NB4 (cell line): ENCODE measurements around the gene FAM240A.
A peak's percentile ranks its signal among the peaks of the same experiment; 100 is the strongest.

Experiments
- DNase-seq: peaks from one replicate; pipeline ENCODE4 v3.0.0; 2010; ENCODE audit warnings: low read depth
- H3K4me3 ChIP-seq: one replicate; pipeline ENCODE4 v1.5.1; 2011; ENCODE audit warnings: mild to moderate bottlenecking, low read depth, low read length, moderate library complexity
- CTCF ChIP-seq: IDR thresholded peaks from one replicate; pipeline ENCODE4 v1.5.1; 2012; ENCODE audit warnings: low read depth, low read length
- MAX ChIP-seq: IDR thresholded peaks from 2 replicates; pipeline ENCODE4 v1.6.1; 2011; ENCODE audit warnings: low read depth, low read length
- MYC ChIP-seq: IDR thresholded peaks from 2 replicates; pipeline ENCODE4 v1.6.1; 2011; ENCODE audit warnings: low read depth, low read length
- POLR2A ChIP-seq: IDR thresholded peaks from 2 replicates; pipeline ENCODE4 v1.6.1; 2011; ENCODE audit warnings: mild to moderate bottlenecking; ENCODE audit not compliant: insufficient read length; ENCODE audit errors: extremely low read depth

The FAM240A gene

GRCh38 chr3:46662771-46663551 lies 50.6 kb downstream of the FAM240A start:
- DNase-seq, result no peak
- TF ChIP-seq MYC (no peak), CTCF (no peak), POLR2A (no peak), MAX (no peak)
- no peak overlapping the region for H3K4me3 ChIP-seq

- H3K4me3 ChIP-seq, result no peak overlapping the region
- DNase-seq, result peak; percentile 33
- TF ChIP-seq MAX, result no peak
- no peak for TF ChIP-seq POLR2A
- no peak for TF ChIP-seq CTCF
These were observed 51.3 kb downstream of the FAM240A start for GRCh38 chr3:46663591-46664135.

- TF ChIP-seq POLR2A, result no peak
- TF ChIP-seq CTCF, result no peak
- TF ChIP-seq MAX, result no peak
- DNase-seq, result no peak
- no peak overlapping the region for H3K4me3 ChIP-seq
These were observed 52.1 kb downstream of the FAM240A start for GRCh38 chr3:46664188-46664970.

- DNase-seq, result no peak
- TF ChIP-seq MYC (no peak), POLR2A (no peak), CTCF (no peak), MAX (no peak)
- no peak overlapping the region for H3K4me3 ChIP-seq
These were observed 52.8 kb downstream of the FAM240A start for GRCh38 chr3:46664971-46665762.

GRCh38 chr3:46665763-46666452 lies 53.6 kb downstream of the FAM240A start:
- TF ChIP-seq CTCF, result no peak
- no peak for TF ChIP-seq MAX
- TF ChIP-seq POLR2A, result no peak
- no peak for TF ChIP-seq MYC
- no peak for DNase-seq
- H3K4me3 ChIP-seq, result no peak overlapping the region
